ENCODE results near the gene C16orf95. TPM values are rescaled to one million over a fixed set of nuclear protein-coding genes. Genes with fewer than 3 reads are reported as not detected.
"Not testable (repeated sequence)": the region's sequence is repeated elsewhere in the genome, so short reads cannot be mapped to it uniquely, and the experiment has no call there.

Gene C16orf95, protein sequence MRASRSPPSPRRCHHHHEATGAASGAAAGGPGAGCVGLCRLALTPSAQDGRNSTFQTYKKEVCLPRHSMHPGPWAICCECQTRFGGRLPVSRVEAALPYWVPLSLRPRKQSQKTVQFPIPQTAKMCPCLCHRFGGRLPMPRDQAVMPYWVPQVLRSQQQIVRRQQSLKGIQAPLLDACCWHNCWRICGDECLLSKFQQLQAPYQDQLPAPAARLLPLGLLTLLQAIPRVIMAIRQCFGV
- 10 to 100 TPM in 1 of 2 experiments, 1 to 10 TPM in 1; 5.6 to 12.8 TPM for total RNA-seq

DNA sequence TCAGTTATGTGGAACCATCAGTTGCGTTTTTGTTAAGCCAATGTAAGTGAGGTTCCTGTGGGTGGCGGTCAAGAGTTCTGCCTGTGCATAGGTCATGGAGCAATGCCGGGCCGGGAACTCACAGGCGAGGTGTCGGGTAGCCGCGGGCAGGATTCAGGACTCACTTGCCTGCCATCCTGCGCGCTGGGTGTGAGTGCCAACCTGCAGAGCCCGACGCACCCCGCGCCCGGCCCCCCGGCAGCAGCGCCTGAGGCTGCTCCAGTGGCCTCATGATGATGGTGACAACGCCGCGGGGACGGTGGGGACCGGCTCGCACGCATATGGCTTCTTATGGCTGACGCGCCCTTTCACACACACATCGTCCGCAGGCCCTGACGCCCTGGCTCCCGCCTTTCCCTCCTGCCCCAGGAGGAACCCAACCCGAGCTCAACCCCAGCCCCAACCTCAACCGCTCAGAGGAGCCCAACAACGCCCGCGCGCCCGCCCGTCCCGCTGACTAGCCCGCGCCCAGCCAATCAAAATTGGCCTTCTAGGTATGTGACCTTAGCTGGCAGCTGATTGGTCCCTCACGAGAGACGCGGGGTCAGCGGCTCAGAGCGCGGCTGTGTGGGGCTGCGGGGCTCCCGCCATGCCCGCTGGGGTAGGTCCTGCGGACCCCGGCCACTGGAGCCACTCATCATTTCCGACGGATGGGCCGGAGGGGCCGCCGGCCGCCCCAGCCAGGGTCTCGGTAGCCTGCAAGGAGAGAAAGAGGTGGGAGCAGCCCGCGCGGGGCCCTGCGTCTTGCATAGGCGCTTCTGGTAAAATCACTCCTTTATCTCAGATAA lies at the start of gene C16orf95:
TSS of gene C16orf95 (minus strand) at position 470 of the 827 bp plus-strand sequence. CDS start at position 320, 150 bp downstream.
- Mint-ChIP-seq H3K4me1 (peaks cover 11% of the 10 kb centered on the region), H3K4me3 (peak within 1 kb of the TSS; percentile 97), H3K27ac (peak within 1 kb of the TSS; percentile 95), H3K36me3 (ENCODE audit: low read depth) (peaks cover 18% of the 10 kb centered on the region), H3K9me3 (ENCODE audit: low read depth) (no peaks in the 10 kb centered on the region), H3K27me3 (no peaks in the 10 kb centered on the region)
- CTCF ChIA-PET = interaction anchor here (1.0 to 1.6 kb wide), 4 partner anchors 9 to 98 kb away, joined by 3 to 5 read pairs (median 4); partner anchors contain the start of gene FBXO31
- DNase-seq = peak; percentile 97
- intact Hi-C loops (cut with DNase I, micrococcal nuclease) = loop anchor here (1.0 to 5.0 kb wide), 9 partner anchors 66 to 762 kb away; partner anchors contain the start of genes MAP1LC3B (in 2 of the 2), FBXO31 (in 1 of the 2), MTHFSD (in 1 of the 2) and ZCCHC14 (in 1 of the 2)
- ATAC-seq = peak; percentile 90
- POLR2A ChIA-PET = interaction anchor here (0.6 to 1.6 kb wide), 5 partner anchors 15 to 76 kb away, joined by 3 to 6 read pairs (median 3); partner anchors contain the start of gene FBXO31

GRCh38 chr16:87366930-87367329 lies 49.7 kb upstream of the C16orf95 start:
- H3K4me1 Mint-ChIP-seq = peaks cover 45% of the 10 kb centered on the region
- H3K4me3 Mint-ChIP-seq = no peak overlapping the region
- no peaks in the 10 kb centered on the region for H3K9me3 Mint-ChIP-seq (ENCODE audit: low read depth)
- intact Hi-C loops (cut with DNase I, micrococcal nuclease) = no loop called here
- POLR2A ChIA-PET = no interaction called here
- CTCF ChIA-PET = no interaction called here
- no peaks in the 10 kb centered on the region for H3K27me3 Mint-ChIP-seq
- ATAC-seq = no peak
- no peak overlapping the region for H3K27ac Mint-ChIP-seq
- H3K36me3 Mint-ChIP-seq (ENCODE audit: low read depth) = peaks cover 11% of the 10 kb centered on the region
- no peak for DNase-seq

- intact Hi-C loops (cut with DNase I, micrococcal nuclease) = no loop called here
- no peak overlapping the region for H3K4me3 Mint-ChIP-seq
- peaks cover 38% of the 10 kb centered on the region for H3K4me1 Mint-ChIP-seq
- no peaks in the 10 kb centered on the region for H3K27me3 Mint-ChIP-seq
- POLR2A ChIA-PET = no interaction called here
- ATAC-seq = no peak
- CTCF ChIA-PET = no interaction called here
- peaks cover 11% of the 10 kb centered on the region for H3K36me3 Mint-ChIP-seq (ENCODE audit: low read depth)
- no peak overlapping the region for H3K27ac Mint-ChIP-seq
- no peaks in the 10 kb centered on the region for H3K9me3 Mint-ChIP-seq (ENCODE audit: low read depth)
- DNase-seq = no peak
Observed at GRCh38 chr16:87366288-87366687, 49.1 kb upstream of the C16orf95 start.

DNA sequence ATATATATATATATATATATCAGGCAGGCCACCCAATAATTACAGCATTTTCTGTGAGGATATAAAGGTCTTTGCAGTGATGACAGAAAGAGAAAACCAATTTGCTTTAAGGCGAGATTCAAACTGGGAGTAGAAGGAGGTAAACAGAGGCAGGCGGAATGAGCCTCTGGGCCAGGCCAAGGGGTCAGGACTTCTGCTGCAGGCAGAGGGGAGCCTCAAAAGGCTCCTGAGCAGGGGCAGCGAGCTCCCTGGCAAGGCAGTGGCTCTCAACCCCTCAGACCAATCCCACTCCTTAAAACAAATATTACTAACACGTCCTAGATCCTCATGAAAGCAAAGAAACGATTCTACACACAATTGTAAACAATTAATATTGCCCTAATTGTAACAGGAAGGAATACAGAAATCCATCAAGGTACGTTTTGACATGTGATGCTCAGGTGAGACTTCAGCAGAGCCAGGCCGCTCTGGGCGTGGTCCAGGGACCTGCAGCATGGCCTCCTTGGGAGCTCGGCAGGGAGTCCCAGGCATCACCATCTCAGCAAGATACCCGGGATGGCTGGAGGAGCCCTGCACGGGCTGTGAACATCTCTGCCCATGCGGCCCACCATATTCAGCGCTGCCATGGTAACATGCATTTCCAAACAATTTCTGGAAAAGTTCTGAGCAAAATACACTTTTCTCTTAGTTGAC lies 48.0 kb upstream of the C16orf95 start:
- intact Hi-C loops (cut with DNase I, micrococcal nuclease) = no loop called here
- Mint-ChIP-seq H3K4me1 (peaks cover 39% of the 10 kb centered on the region), H3K27me3 (no peaks in the 10 kb centered on the region), H3K9me3 (ENCODE audit: low read depth) (no peaks in the 10 kb centered on the region), H3K27ac (peak overlapping the region; percentile 47), H3K4me3 (no peak overlapping the region), H3K36me3 (ENCODE audit: low read depth) (peaks cover 13% of the 10 kb centered on the region)
- ChIA-PET CTCF (no interaction called here), POLR2A (no interaction called here)
- no peak for DNase-seq
- no peak for ATAC-seq

DNA sequence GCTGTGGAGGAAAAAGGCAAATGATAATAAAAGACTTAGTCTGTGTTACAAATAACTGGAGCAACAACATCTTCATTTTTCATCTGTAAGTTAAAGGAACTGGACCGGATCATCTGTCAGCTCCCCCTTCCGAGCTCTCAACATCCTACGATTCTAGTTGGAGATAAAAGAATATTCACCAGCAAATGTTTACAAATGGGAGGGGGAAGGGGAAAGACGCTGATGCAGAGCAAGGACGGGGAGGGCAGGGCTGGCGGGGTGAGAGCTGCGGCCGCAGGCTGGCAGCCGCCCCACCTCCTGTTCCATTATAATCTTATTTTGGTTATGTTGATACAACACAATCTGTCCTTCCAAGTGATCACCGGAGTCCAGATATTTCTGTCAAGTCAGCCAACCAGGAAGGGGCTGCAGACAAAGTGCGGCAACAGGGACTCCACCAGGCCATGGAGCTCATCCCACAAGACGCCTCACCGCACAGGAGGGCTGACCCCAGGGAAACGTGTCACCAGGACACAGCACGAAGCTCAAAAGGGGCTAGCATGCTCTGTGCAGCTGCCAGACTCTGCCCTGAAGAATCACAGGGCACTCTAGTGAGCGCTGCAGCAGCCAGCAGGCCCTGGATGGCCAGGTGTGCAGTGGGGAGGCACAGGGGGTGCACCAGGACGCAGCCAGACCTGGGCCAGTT lies 46.7 kb upstream of the C16orf95 start:
- POLR2A ChIA-PET = interaction anchor here (0.6 kb wide), 2 partner anchors 70 to 312 kb away, joined by 3 to 4 read pairs; no protein-coding TSS in a partner anchor
- no peaks in the 10 kb centered on the region for H3K27me3 Mint-ChIP-seq
- no peak overlapping the region for H3K4me3 Mint-ChIP-seq
- H3K27ac Mint-ChIP-seq = no peak overlapping the region
- CTCF ChIA-PET = no interaction called here
- H3K36me3 Mint-ChIP-seq (ENCODE audit: low read depth) = peaks cover 21% of the 10 kb centered on the region
- DNase-seq (no peak), ATAC-seq (no peak)
- no peaks in the 10 kb centered on the region for H3K9me3 Mint-ChIP-seq (ENCODE audit: low read depth)
- H3K4me1 Mint-ChIP-seq = peaks cover 35% of the 10 kb centered on the region
- intact Hi-C loops (cut with DNase I, micrococcal nuclease) = no loop called here

DNA sequence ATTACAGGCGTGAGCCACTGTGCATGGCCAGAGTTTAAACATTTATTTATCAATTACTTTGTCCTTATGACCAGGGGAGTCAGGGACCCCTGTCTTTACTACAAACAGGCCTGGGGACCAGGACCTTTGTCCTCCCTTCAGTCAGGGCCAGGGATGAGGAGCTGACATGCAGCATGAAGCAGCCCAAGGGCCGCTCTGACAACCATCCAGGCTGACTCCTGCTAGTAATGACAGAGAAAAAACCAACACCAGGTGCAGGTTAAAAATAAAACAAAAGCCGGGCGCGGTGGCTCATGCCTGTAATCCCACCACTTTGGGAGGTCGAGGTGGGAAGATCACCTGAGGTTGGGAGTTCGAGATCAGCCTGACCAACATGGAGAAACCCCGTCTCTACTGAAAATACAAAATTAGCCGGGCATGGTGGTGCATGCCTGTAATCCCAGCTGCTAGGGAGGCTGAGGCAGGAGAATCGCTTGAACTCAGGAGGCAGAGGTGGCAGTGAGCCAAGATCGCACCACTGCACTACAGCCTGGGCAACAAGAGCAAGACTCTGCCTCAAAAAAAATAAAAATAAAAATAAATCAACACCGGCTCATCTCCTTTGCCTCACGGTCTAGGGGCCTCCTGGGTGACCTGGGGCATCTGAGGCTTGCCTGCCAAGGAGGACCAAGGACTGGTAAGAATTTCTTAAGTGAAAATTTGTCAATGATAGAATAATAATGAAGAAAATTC lies 45.8 kb upstream of the C16orf95 start:
- not testable (repeated sequence) for H3K27ac Mint-ChIP-seq, ATAC-seq

DNA sequence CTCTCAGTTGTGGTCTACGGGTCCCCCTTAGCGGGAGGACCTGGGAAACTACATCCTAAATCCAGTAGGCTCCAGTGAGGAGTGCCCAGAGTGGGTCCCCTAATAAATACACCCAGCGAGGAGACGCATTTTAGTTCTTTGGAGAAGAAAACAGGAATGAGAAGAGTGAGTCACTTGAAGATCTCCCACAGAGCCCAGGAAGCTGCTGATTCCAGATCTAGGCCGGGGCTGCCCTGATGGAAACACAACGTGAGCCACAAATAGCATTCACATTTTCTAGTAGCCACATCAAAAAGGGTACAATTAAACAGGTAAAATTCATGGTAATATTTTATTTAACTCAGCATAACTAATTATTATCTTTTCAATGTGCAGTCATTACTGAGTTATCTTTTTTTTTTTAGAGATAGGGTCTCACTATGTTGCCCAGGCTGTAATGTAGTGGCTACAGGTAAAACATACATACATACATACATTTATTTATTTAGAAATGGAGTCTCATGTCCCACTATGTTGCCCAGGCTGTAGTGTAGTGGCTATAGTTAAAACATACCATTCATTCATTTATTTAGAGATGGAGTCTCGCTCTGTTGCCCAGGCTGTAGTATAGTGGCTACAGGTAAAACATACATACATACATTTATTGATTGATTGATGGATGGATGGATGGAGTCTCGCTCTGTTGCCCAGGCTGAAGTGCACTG lies 44.9 kb upstream of the C16orf95 start:
- Mint-ChIP-seq H3K4me3 (no peak overlapping the region), H3K9me3 (ENCODE audit: low read depth) (no peaks in the 10 kb centered on the region), H3K27me3 (no peaks in the 10 kb centered on the region), H3K4me1 (peaks cover 20% of the 10 kb centered on the region), H3K36me3 (ENCODE audit: low read depth) (peaks cover 31% of the 10 kb centered on the region), H3K27ac (no peak overlapping the region)
- ChIA-PET CTCF (interaction anchor here (0.7 kb wide), 1 partner anchor 11 kb away, joined by 4 read pairs; no protein-coding TSS in a partner anchor), POLR2A (no interaction called here)
- intact Hi-C loops (cut with DNase I, micrococcal nuclease) = no loop called here
- no peak for DNase-seq
- ATAC-seq = no peak

More for the DNA sequence above, 45.8 kb upstream of the C16orf95 start:
- H3K27me3 Mint-ChIP-seq; CTCF ChIA-PET; H3K9me3 Mint-ChIP-seq (ENCODE audit: low read depth); intact Hi-C loops (cut with DNase I, micrococcal nuclease); POLR2A ChIA-PET; DNase-seq; H3K4me3 Mint-ChIP-seq: not testable (repeated sequence)
- Mint-ChIP-seq H3K36me3 (ENCODE audit: low read depth) (peaks cover 30% of the 10 kb centered on the region), H3K4me1 (peaks cover 26% of the 10 kb centered on the region)

DNA sequence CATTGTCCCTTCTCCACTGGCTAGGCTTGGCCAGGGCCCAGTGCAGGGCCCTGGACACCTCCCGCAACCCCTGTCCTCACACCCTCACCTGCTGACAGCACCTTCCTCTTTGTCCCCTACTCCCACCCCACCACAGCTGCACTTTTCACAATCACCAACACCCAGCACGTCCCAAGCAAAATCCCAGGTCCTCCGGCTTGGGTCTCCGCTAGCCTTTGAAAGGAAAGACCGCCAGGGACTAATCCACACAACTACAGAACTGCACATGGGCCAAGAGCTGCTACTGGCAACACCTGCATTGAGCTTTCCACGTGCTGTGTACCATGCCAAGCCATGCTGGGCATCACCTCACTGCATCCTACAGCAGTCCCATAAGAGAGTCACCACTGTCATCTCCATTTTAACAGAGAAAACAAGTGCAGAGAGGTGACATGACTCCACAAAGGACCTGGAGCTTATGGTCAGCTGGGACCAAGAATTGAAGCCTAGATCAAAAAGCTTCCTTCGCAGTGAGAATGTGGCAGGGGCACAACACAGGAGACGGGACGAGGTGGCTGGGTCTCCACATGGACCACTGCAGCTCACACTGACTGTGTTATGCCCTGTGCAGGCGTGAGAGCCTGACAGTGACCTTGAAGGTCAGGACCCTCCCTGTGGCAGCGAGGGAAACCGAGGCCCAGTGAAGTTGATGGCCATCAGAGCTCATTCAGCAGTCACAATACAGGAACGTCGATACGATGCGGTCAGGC lies 43.8 kb upstream of the C16orf95 start:
- Mint-ChIP-seq H3K4me1 (peaks cover 20% of the 10 kb centered on the region), H3K4me3 (no peak overlapping the region), H3K27me3 (no peaks in the 10 kb centered on the region), H3K27ac (no peak overlapping the region), H3K9me3 (ENCODE audit: low read depth) (no peaks in the 10 kb centered on the region), H3K36me3 (ENCODE audit: low read depth) (peaks cover 32% of the 10 kb centered on the region)
- ATAC-seq = no peak
- intact Hi-C loops (cut with DNase I, micrococcal nuclease) = no loop called here
- ChIA-PET POLR2A (no interaction called here), CTCF (no interaction called here)
- no peak for DNase-seq

- Mint-ChIP-seq H3K27me3 (no peaks in the 10 kb centered on the region), H3K27ac (no peak overlapping the region), H3K4me1 (peaks cover 6% of the 10 kb centered on the region), H3K36me3 (ENCODE audit: low read depth) (peaks cover 28% of the 10 kb centered on the region), H3K4me3 (no peak overlapping the region), H3K9me3 (ENCODE audit: low read depth) (no peaks in the 10 kb centered on the region)
- ATAC-seq (no peak), DNase-seq (no peak)
- ChIA-PET POLR2A (no interaction called here), CTCF (no interaction called here)
- intact Hi-C loops (cut with DNase I, micrococcal nuclease) = no loop called here
Observed at GRCh38 chr16:87359121-87359520, 41.9 kb upstream of the C16orf95 start.

GRCh38 chr16:87358696-87359095 lies 41.5 kb upstream of the C16orf95 start:
- no peak overlapping the region for H3K27ac Mint-ChIP-seq
- CTCF ChIA-PET = no interaction called here

More at GRCh38 chr16:87358696-87359095, 41.5 kb upstream of the C16orf95 start:
- Mint-ChIP-seq H3K36me3 (ENCODE audit: low read depth) (peaks cover 28% of the 10 kb centered on the region), H3K4me1 (peaks cover 6% of the 10 kb centered on the region), H3K9me3 (ENCODE audit: low read depth) (no peaks in the 10 kb centered on the region), H3K27me3 (no peaks in the 10 kb centered on the region), H3K4me3 (no peak overlapping the region)
- POLR2A ChIA-PET = no interaction called here
- DNase-seq = no peak
- intact Hi-C loops (cut with DNase I, micrococcal nuclease) = no loop called here
- ATAC-seq = no peak
